ENCODE measurements around the gene CDKL1. TPM values are rescaled to one million over a fixed set of nuclear protein-coding genes. Genes with fewer than 3 reads are reported as not detected.
"Not testable (repeated sequence)": the region's sequence is repeated elsewhere in the genome, so short reads cannot be mapped to it uniquely, and the experiment has no call there.

CDKL1 gene
- total RNA-seq, 4 donors from 2014 or later, result 1.5 to 12.5 (median 3.9) TPM

- DNase-seq (ENCODE audit: low spot score in 2 of 2), result no peak
- TF ChIP-seq POLR2A (IDR thresholded peaks at IDR 0.05), result no peak
- TF ChIP-seq CTCF (IDR thresholded peaks at IDR 0.05), result no peak
- intact Hi-C loops (cut with DNase I; ENCODE audit: low total_unique reads), result loop anchor here (5.0 kb wide), 1 partner anchor 213 kb away; the partner anchor contains the start of gene MAP4K5
- H3K4me3 ChIP-seq (ENCODE audit: low read depth, poor library complexity, severe bottlenecking), result no peak overlapping the region
- WGBS, 2 donors, result 81 to 88% methylated on average over 2 of the region's 2 CpGs
Observed at GRCh38 chr14:50319721-50320120, 77.0 kb downstream of the CDKL1 start.

- TF ChIP-seq CTCF (IDR thresholded peaks at IDR 0.05), result no peak
- no peak for TF ChIP-seq POLR2A (IDR thresholded peaks at IDR 0.05)
- 85 to 92% methylated on average over 1 of the region's 1 CpG for WGBS, 2 donors
- intact Hi-C loops (cut with DNase I; ENCODE audit: low total_unique reads), result no loop called here
- no peak for DNase-seq (ENCODE audit: low spot score in 2 of 2)
- H3K4me3 ChIP-seq (ENCODE audit: low read depth, poor library complexity, severe bottlenecking), result no peak overlapping the region
Observed at GRCh38 chr14:50319293-50319692, 77.4 kb downstream of the CDKL1 start.

GRCh38 chr14:50318031-50318626, 78.6 kb downstream of the CDKL1 start:
- 40 to 44% methylated on average over 4 of the region's 4 CpGs for WGBS, 2 donors
- no peak for DNase-seq (ENCODE audit: low spot score in 2 of 2)
- TF ChIP-seq CTCF (IDR thresholded peaks at IDR 0.05) (no peak), POLR2A (IDR thresholded peaks at IDR 0.05) (no peak)
- H3K4me3 ChIP-seq (ENCODE audit: low read depth, poor library complexity, severe bottlenecking), result no peak overlapping the region
- intact Hi-C loops (cut with DNase I; ENCODE audit: low total_unique reads), result no loop called here

GRCh38 chr14:50314098-50314497, 82.6 kb downstream of the CDKL1 start:
- DNase-seq (ENCODE audit: low spot score in 2 of 2); intact Hi-C loops (cut with DNase I; ENCODE audit: low total_unique reads); H3K4me3 ChIP-seq (ENCODE audit: low read depth, poor library complexity, severe bottlenecking): not testable (repeated sequence)
- 95 to 99% methylated on average over 3 of the region's 3 CpGs for WGBS, 2 donors

GRCh38 chr14:50312734-50313054, 84.0 kb downstream of the CDKL1 start:
- whole genome bisulfite sequencing, 2 donors, result 1 to 3% methylated on average over 18 of the region's 18 CpGs
- TF ChIP-seq POLR2A (IDR thresholded peaks at IDR 0.05) (no peak), CTCF (IDR thresholded peaks at IDR 0.05) (no peak)
- intact Hi-C loops (cut with DNase I; ENCODE audit: low total_unique reads), result no loop called here
- no peak for DNase-seq (ENCODE audit: low spot score in 2 of 2)
- peak overlapping the region; percentile 59 for H3K4me3 ChIP-seq (ENCODE audit: low read depth, poor library complexity, severe bottlenecking)

GRCh38 chr14:50311972-50312733, 84.5 kb downstream of the CDKL1 start, which contains the start of the genes DMAC2L and L2HGDH:
TSS of gene DMAC2L (plus strand) at chr14:50312324. CDS start at chr14:50321488, 9,164 bp downstream.
TSS of gene L2HGDH (minus strand) at chr14:50312229. CDS start at chr14:50312150, 79 bp downstream.
- peak; percentile 89 to 98 for DNase-seq (ENCODE audit: low spot score in 2 of 2)
- 0% methylated on average over 49 to 53 of the region's 83 CpGs for WGBS, 2 donors
- no peak for TF ChIP-seq CTCF (IDR thresholded peaks at IDR 0.05)
- peak in 1 of 2 donors; percentile 24 for TF ChIP-seq POLR2A (IDR thresholded peaks at IDR 0.05)
- intact Hi-C loops (cut with DNase I; ENCODE audit: low total_unique reads), result no loop called here
- peak within 1 kb of the TSS; percentile 59 for H3K4me3 ChIP-seq (ENCODE audit: low read depth, poor library complexity, severe bottlenecking)

Data from lower leg skin (tissue), 4 donors.